A549 (cell line): ENCODE results near the gene RILPL2. TPM values are rescaled to one million over a fixed set of nuclear protein-coding genes. Genes with fewer than 3 reads are reported as not detected.
"Not testable (repeated sequence)": the region's sequence is repeated elsewhere in the genome, so short reads cannot be mapped to it uniquely, and the experiment has no call there.

Experiments
- ATAC-seq, 2 experiments: fragments of 200-7000 bp in 1 of 2; fragments of >200 bp in 1 of 2; cut with Nextera tagmentation in 1 of 2; cut with Tn5 transposase in 1 of 2; 3 replicates each; pipeline versions ENCODE4 v1.8.0 to v1.9.1; 2018 to 2020; ENCODE audit warnings: mild to moderate bottlenecking in 1 of 2, moderate library complexity in 1 of 2
- CTCF ChIA-PET: fragments of 300-600 bp; sonication (Branson Sonifier 250); formaldehyde crosslinking; extraction: SDS; loops from one replicate; lab custom pipeline; 2021; ENCODE audit warnings: antibody characterized with exemption, inconsistent platforms; lab: Yijun Ruan, JAX
- POLR2A ChIA-PET: fragments of 350-600 bp; formaldehyde crosslinking; extraction: SDS; loops from one replicate; lab custom pipeline; 2021; ENCODE audit warnings: antibody characterized with exemption, inconsistent platforms; lab: Yijun Ruan, JAX
- DNase-seq, 2 experiments: peaks; one replicate each; pipeline versions ENCODE4 v3.0.0 to v3.0.0-alpha.2; 2011 to 2016; ENCODE audit warnings: low read depth in 1 of 2, low spot score in 1 of 2
- FAIRE-seq: peaks from 2 replicates; lab custom pipeline; 2011; peaks lifted over from hg19 to GRCh38; lab: Jason Lieb, UNC
- H3K27ac ChIP-seq, 2 experiments: fragments of >200 bp; sonication (Bioruptor Twin); formaldehyde crosslinking; 3 replicates each; pipeline ENCODE4 v1.5.1; 2016 to 2017
- H3K4me1 ChIP-seq: fragments of >200 bp; sonication (Bioruptor Twin); formaldehyde crosslinking; 3 replicates; pipeline ENCODE4 v1.6.1; 2016
- H3K4me2 ChIP-seq: fragments of >200 bp; sonication (Bioruptor Twin); formaldehyde crosslinking; 3 replicates; pipeline ENCODE4 v1.6.1; 2016
- H3K4me3 ChIP-seq: fragments of >200 bp; sonication (Bioruptor Twin); formaldehyde crosslinking; 3 replicates; pipeline ENCODE4 v1.5.1; 2016
- H3K9me3 ChIP-seq: fragments of >200 bp; sonication (Bioruptor Twin); formaldehyde crosslinking; 3 replicates; pipeline ENCODE4 v1.6.1; 2016
- CBX8 ChIP-seq: fragments of 200-600 bp; sonication (generic); IDR thresholded peaks from 2 replicates; pipeline ENCODE4 v1.6.1; 2016
- EHF ChIP-seq: fragments of 250-450 bp; sonication (Bioruptor Pico); IDR thresholded peaks from 2 replicates; pipeline ENCODE4 v1.5.0; 2020; ENCODE audit warnings: mild to moderate bottlenecking
- ESRRA ChIP-seq: fragments of 150-350 bp; IDR thresholded peaks from 2 replicates; pipeline ENCODE4 v1.6.1; 2014; ENCODE audit warnings: mild to moderate bottlenecking, low read length, borderline replicate concordance
- HOXB5 ChIP-seq: fragments of 250-450 bp; sonication (Bioruptor Pico); IDR thresholded peaks from 2 replicates; pipeline ENCODE4 v1.5.0; 2020; ENCODE audit warnings: mild to moderate bottlenecking, moderate library complexity
- KDM1A ChIP-seq: fragments of 200-600 bp; sonication (generic); IDR thresholded peaks from 2 replicates; pipeline ENCODE4 v1.6.1; 2016; ENCODE audit warnings: low read depth, mild to moderate bottlenecking
- MAFK ChIP-seq: fragments of 450-650 bp; IDR thresholded peaks from 2 replicates; pipeline ENCODE4 v1.6.1; 2014; ENCODE audit not compliant: partially characterized antibody
- MYC ChIP-seq: IDR thresholded peaks from 2 replicates; pipeline ENCODE4 v1.6.1; 2012; ENCODE audit warnings: mild to moderate bottlenecking, inconsistent platforms, low read length, improper control_type of control experiment, borderline replicate concordance
- NFE2L2 ChIP-seq: fragments of 150-350 bp; conservative IDR thresholded peaks from 2 replicates; pipeline ENCODE4 v1.6.1; 2014; ENCODE audit warnings: low read length
- NR3C1 ChIP-seq: fragments of >200 bp; sonication (Bioruptor Twin); formaldehyde crosslinking; IDR thresholded peaks from 3 replicates; pipeline ENCODE4 v1.6.1; 2017
- RNF2 ChIP-seq: fragments of 200-600 bp; sonication (generic); IDR thresholded peaks from 2 replicates; pipeline ENCODE4 v1.6.1; 2016; ENCODE audit warnings: low read depth, mild to moderate bottlenecking, antibody characterized with exemption, moderate library complexity, borderline replicate concordance
- WGBS: methylation state at CpG from one replicate; pipeline ENCODE4 v1.1.6; 2017; ENCODE audit errors: missing lambda C conversion rate; 5-methylcytosine and 5-hydroxymethylcytosine counted together
- polyA plus RNA-seq, 4 experiments: library from polyadenylated mRNA; depleted of rRNA in 3 of 4; stranded (reverse); fragments of >200 nt; fragmentation: RNase III in 1 of 4; extraction: RNeasy Plus Mini Kit Qiagen cat#74134 plus additional on column Dnase treatment in 1 of 4; gene quantifications; 2 replicates in 3 of 4; 3 replicates in 1 of 4; pipeline ENCODE4 v1.2.3, GENCODE V29; 2011 to 2017
- TF ChIP-seq, protein P1 (sequence below): fragments of 200-600 bp; sonication (generic); IDR thresholded peaks from 2 replicates; pipeline ENCODE4 v1.6.1; 2016; ENCODE audit warnings: antibody characterized with exemption, mild to moderate bottlenecking, moderate library complexity
- TF ChIP-seq, protein P2 (sequence below): IDR thresholded peaks from 2 replicates; pipeline ENCODE4 v1.6.1; 2012; ENCODE audit warnings: low read depth, borderline replicate concordance

Gene RILPL2
- polyA plus RNA-seq, 2 of the 4 experiments (the other 2 are of a cell fraction): 2.4 to 2.9 TPM

- ChIA-PET CTCF (interaction anchor here (1.0 to 1.1 kb wide), 2 partner anchors 11 to 14 kb away, joined by 3 to 5 read pairs; no protein-coding TSS in a partner anchor), POLR2A (interaction anchor here (0.7 kb wide), 1 partner anchor 101 kb away, joined by 3 read pairs; no protein-coding TSS in a partner anchor)
- ATAC-seq: no peak
Measured at GRCh38 chr12:123410041-123410412, 26.5 kb downstream of the RILPL2 start.

DNA sequence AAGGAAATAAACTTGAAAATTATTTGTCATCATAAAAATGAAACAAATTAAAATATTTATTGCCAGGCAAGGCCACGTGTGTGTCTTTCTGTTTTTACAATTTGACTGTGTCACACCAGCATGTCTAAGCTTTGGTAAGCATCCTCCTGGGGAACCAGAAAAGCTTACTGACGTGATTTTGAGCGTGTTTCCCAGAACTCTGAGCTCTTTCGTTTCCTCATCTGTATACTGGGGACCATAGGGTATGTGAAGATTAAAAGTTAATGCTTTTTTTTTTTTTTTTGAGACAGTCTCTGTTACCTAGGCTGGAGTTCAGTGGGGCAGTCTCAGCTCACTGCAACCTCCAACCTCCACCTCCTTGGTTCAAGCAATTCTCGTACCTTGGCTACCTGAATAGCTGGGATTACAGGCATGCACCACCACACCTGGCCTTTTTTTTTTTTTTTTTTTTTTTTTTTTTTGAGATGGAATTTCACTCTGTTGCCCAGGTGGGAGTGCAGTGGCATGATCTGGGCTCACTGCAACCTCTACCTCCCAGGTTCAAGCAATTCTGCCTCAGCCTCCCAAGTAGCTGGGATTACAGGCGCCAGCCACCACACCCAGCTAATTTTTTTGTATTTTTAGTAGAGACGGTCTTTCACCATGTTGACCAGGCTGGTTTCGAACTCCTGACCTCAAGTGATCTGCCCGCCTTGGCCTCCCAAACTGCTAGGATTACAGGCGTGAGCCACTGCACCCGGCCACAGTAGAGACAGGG lies 27.0 kb downstream of the RILPL2 start:
- H3K4me3 ChIP-seq, H3K9me3 ChIP-seq, ATAC-seq, H3K27ac ChIP-seq, H3K4me2 ChIP-seq, FAIRE-seq, H3K4me1 ChIP-seq, DNase-seq: not testable (repeated sequence)
- ChIA-PET CTCF (interaction anchor here (0.6 to 1.1 kb wide), 3 partner anchors 14 to 202 kb away, joined by 3 to 5 read pairs (median 3); no protein-coding TSS in a partner anchor), POLR2A (interaction anchor here (0.6 to 0.7 kb wide), 2 partner anchors 13 to 100 kb away, joined by 3 to 4 read pairs; no protein-coding TSS in a partner anchor)
- 94% methylated on average over 11 of the region's 11 CpGs for WGBS

More at GRCh38 chr12:123410041-123410412, 26.5 kb downstream of the RILPL2 start:
- FAIRE-seq: no peak
- H3K4me1 ChIP-seq: no peaks in the 10 kb centered on the region
- no peak overlapping the region for H3K27ac ChIP-seq
- TF ChIP-seq EHF (CRISPR knock-in tag) (no peak), CBX8 (no peak), ESRRA (no peak), RNF2 (no peak), MAFK (no peak), NR3C1 (no peak), HOXB5 (CRISPR knock-in tag) (no peak), KDM1A (no peak), MYC (no peak), NFE2L2 (no peak)
- TF ChIP-seq, protein P1, sequence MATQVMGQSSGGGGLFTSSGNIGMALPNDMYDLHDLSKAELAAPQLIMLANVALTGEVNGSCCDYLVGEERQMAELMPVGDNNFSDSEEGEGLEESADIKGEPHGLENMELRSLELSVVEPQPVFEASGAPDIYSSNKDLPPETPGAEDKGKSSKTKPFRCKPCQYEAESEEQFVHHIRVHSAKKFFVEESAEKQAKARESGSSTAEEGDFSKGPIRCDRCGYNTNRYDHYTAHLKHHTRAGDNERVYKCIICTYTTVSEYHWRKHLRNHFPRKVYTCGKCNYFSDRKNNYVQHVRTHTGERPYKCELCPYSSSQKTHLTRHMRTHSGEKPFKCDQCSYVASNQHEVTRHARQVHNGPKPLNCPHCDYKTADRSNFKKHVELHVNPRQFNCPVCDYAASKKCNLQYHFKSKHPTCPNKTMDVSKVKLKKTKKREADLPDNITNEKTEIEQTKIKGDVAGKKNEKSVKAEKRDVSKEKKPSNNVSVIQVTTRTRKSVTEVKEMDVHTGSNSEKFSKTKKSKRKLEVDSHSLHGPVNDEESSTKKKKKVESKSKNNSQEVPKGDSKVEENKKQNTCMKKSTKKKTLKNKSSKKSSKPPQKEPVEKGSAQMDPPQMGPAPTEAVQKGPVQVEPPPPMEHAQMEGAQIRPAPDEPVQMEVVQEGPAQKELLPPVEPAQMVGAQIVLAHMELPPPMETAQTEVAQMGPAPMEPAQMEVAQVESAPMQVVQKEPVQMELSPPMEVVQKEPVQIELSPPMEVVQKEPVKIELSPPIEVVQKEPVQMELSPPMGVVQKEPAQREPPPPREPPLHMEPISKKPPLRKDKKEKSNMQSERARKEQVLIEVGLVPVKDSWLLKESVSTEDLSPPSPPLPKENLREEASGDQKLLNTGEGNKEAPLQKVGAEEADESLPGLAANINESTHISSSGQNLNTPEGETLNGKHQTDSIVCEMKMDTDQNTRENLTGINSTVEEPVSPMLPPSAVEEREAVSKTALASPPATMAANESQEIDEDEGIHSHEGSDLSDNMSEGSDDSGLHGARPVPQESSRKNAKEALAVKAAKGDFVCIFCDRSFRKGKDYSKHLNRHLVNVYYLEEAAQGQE: no peak
- TF ChIP-seq, protein P2, sequence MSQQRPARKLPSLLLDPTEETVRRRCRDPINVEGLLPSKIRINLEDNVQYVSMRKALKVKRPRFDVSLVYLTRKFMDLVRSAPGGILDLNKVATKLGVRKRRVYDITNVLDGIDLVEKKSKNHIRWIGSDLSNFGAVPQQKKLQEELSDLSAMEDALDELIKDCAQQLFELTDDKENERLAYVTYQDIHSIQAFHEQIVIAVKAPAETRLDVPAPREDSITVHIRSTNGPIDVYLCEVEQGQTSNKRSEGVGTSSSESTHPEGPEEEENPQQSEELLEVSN: no peak
- TF ChIP-seq, all 56 proteins: peak for 0
- Histone ChIP-seq H3K4me3 (no peak overlapping the region), H3K4me2 (no peak overlapping the region), H3K9me3 (no peaks in the 10 kb centered on the region)
- no peak for DNase-seq
- 94% methylated on average over 5 of the region's 5 CpGs for WGBS

DNA sequence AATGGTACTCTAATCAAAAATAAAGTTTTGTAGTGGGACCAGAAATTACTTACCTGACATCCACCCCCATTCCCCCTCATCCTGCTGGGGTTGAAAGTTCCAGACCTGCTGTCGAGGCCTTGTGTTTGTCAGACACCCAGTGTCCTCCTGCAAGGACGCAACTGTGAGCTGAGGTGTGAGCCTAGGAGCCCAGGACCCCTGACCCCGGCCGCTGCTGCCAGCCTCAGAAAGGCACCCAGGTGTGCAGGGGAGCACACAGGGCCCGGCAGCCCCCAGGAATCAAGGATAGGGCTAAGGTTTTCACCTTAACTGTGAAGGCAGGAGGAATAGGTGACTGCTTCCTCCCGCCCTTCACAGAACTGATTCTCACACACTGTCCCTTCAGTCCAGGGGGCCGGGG lies 27.9 kb downstream of the RILPL2 start:
- DNase-seq, H3K9me3 ChIP-seq, FAIRE-seq, POLR2A ChIA-PET, H3K4me2 ChIP-seq, H3K27ac ChIP-seq, H3K4me1 ChIP-seq, ATAC-seq, H3K4me3 ChIP-seq: not testable (repeated sequence)
- CTCF ChIA-PET: interaction anchor here (0.7 kb wide), 1 partner anchor 126 kb away, joined by 3 read pairs; no protein-coding TSS in a partner anchor
- 94% methylated on average over 7 of the region's 7 CpGs for WGBS

GRCh38 chr12:123407934-123408333 lies 28.6 kb downstream of the RILPL2 start:
- H3K9me3 ChIP-seq, H3K4me2 ChIP-seq, POLR2A ChIA-PET, FAIRE-seq, H3K27ac ChIP-seq, H3K4me3 ChIP-seq, CTCF ChIA-PET, DNase-seq, H3K4me1 ChIP-seq, ATAC-seq: not testable (repeated sequence)
- 81% methylated on average over 15 of the region's 15 CpGs for WGBS

DNA sequence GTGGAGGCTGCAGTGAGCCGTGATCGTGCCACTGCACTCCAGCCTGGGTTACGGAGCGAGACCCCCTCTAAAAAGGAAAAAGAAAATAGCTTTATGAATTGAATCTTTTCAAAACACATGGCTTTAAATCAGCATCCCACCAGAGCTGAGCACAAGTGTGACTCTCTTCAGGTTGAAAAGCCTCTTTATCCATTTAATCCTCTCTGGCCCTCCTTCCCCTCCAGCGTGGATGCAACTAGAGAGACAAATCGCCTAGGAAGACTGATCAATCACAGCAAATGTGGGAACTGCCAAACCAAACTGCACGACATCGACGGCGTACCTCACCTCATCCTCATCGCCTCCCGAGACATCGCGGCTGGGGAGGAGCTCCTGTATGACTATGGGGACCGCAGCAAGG lies 29.2 kb downstream of the RILPL2 start:
- not testable (repeated sequence) for H3K4me1 ChIP-seq, H3K4me3 ChIP-seq, H3K9me3 ChIP-seq, H3K4me2 ChIP-seq, H3K27ac ChIP-seq, ATAC-seq, DNase-seq
- peak; percentile 74 for FAIRE-seq
- POLR2A ChIA-PET: interaction anchor here (1.3 kb wide), 1 partner anchor 23 kb away, joined by 3 read pairs; the partner anchor contains the start of gene KMT5A
- 95% methylated on average over 15 of the region's 15 CpGs for WGBS
- CTCF ChIA-PET: interaction anchor here (0.7 to 0.9 kb wide), 2 partner anchors 41 to 210 kb away, joined by 3 to 4 read pairs; no protein-coding TSS in a partner anchor
